Astrocyte (in vitro differentiated cells and primary cell): ENCODE results near the gene LAMP1.

Experiments used
- CTCF ChIP-seq: IDR thresholded peaks from 2 replicates; pipeline ENCODE4 v1.5.1; 2011; ENCODE audit warnings: low read depth, mild to moderate bottlenecking, inconsistent platforms, low read length, moderate library complexity; ENCODE audit not compliant: insufficient read depth
- EZH2 ChIP-seq: IDR thresholded peaks from 2 replicates; pipeline ENCODE4 v1.6.1; 2012; ENCODE audit warnings: mild to moderate bottlenecking, low read length, inconsistent platforms; ENCODE audit not compliant: insufficient read depth

GRCh38 chr13:113367771-113368170, 70.7 kb downstream of the LAMP1 start:
- TF ChIP-seq CTCF: no peak
- TF ChIP-seq EZH2: no peak
